ENCODE data around the gene SGSM2. TPM values are rescaled to one million over a fixed set of nuclear protein-coding genes. Genes with fewer than 3 reads are reported as not detected.

Gene SGSM2
- total RNA-seq, 1 experiment from 2014 or later, result 47.2 TPM

DNA sequence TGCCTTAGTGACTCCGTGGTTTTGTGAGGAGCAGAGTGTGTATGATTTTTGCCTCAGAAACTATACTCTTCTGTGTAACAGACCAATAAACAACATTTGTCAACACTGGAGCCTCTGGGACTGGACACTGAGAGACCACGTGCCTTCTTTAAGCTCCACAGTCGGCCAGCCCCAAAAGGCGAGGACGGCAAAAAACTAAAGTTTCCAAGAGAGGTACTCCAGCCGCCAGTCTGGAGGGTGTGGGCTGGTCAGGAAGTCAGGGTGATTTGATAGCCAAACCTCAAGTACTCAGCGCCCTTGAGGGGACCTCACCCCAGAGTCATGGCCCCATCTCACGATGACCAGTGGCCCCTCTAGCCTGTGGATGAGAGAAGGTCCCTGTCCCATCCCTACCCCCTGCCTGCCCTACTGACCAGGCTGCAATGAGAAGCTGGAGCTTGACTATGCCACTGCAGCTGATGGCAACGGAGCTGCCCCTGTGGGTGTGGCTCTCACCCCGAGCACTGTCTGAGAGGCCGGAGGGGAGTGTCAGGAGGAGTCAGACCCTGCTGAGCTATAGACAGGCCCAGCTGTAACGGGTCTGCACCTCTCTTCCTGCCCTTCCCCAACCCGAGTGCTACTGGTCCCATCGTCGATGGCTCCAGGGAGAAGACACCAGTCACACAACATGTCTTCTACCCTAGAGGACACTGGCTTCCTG lies 43.8 kb downstream of the SGSM2 start:
- H3K9me3 ChIP-seq (ENCODE audit: low read length), result no peaks in the 10 kb centered on the region
- H3K9me2 ChIP-seq (replicated peaks; ENCODE audit: low read length), result no peaks in the 10 kb centered on the region
- intact Hi-C loops (cut with micrococcal nuclease), result no loop called here
- no peak for ATAC-seq
- DNase-seq, result no peak
- no peak overlapping the region for H3K9ac ChIP-seq (ENCODE audit: low read length)
- no peak overlapping the region for H2AFZ ChIP-seq (ENCODE audit: low read length)
- H3K27me3 ChIP-seq (ENCODE audit: low read length), result no peaks in the 10 kb centered on the region
- no peak overlapping the region for H3K27ac ChIP-seq (ENCODE audit: low read length)
- no peak overlapping the region for H3K4me3 ChIP-seq (ENCODE audit: low read length)
- TF ChIP-seq, protein P1, sequence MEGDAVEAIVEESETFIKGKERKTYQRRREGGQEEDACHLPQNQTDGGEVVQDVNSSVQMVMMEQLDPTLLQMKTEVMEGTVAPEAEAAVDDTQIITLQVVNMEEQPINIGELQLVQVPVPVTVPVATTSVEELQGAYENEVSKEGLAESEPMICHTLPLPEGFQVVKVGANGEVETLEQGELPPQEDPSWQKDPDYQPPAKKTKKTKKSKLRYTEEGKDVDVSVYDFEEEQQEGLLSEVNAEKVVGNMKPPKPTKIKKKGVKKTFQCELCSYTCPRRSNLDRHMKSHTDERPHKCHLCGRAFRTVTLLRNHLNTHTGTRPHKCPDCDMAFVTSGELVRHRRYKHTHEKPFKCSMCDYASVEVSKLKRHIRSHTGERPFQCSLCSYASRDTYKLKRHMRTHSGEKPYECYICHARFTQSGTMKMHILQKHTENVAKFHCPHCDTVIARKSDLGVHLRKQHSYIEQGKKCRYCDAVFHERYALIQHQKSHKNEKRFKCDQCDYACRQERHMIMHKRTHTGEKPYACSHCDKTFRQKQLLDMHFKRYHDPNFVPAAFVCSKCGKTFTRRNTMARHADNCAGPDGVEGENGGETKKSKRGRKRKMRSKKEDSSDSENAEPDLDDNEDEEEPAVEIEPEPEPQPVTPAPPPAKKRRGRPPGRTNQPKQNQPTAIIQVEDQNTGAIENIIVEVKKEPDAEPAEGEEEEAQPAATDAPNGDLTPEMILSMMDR (conservative IDR thresholded peaks at IDR 0.05; ENCODE audit: low read depth, low read length), result no peak
- TF ChIP-seq EZH2phosphoT487 (IDR thresholded peaks at IDR 0.05; ENCODE audit: borderline replicate concordance, low read length) (no peak), EZH2 (IDR thresholded peaks at IDR 0.05; ENCODE audit: low read length, unreplicated experiment) (no peak)
- no peaks in the 10 kb centered on the region for H4K20me1 ChIP-seq (ENCODE audit: low read length)
- no peak overlapping the region for H3K4me2 ChIP-seq (ENCODE audit: low read length)
- POLR2A ChIA-PET (ENCODE audit: unreplicated experiment), result no interaction called here
- H3K36me3 ChIP-seq (ENCODE audit: low read depth, low read length), result no peaks in the 10 kb centered on the region
- no peaks in the 10 kb centered on the region for H3K79me2 ChIP-seq (ENCODE audit: low read length)
- no TSS peak for BruUV-seq (replicated peaks)
- H3F3A ChIP-seq (ENCODE audit: low read length, unreplicated experiment), result no peaks in the 10 kb centered on the region
- CTCF ChIA-PET, result no interaction called here
- no peaks in the 10 kb centered on the region for H3K4me1 ChIP-seq (ENCODE audit: insufficient read depth, low read length)

DNA sequence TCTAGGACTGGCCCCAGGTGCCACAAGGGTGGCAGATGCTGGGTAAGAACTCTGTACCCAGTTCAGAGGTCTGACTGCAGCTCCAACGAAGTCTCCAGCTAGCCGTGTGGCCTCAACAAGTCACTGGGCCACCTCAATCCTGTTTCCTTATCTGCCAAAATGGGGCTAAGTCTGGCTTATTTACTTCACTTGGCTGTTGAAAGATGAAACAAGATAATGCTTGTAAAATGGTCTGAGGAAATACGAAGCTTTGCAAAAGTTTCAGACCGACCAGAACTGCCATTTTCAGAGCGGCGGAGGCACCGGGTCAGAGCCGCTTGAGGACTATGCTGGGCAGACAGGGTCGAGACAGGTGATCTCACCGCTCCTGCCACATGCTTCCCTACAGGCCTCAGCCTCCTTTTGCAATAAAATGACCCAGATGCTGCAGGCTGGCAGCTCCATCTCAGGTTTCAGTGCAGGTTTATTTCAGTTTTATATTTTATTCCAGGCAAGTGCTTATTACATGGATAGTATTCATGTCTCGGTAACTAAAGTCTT lies 46.4 kb downstream of the SGSM2 start:
- H3K79me2 ChIP-seq (ENCODE audit: low read length), result no peaks in the 10 kb centered on the region
- H3K9me3 ChIP-seq (ENCODE audit: low read length), result no peaks in the 10 kb centered on the region
- H3F3A ChIP-seq (ENCODE audit: low read length, unreplicated experiment), result no peaks in the 10 kb centered on the region
- H2AFZ ChIP-seq (ENCODE audit: low read length), result no peak overlapping the region
- BruUV-seq (replicated peaks), result no TSS peak
- H3K4me1 ChIP-seq (ENCODE audit: insufficient read depth, low read length), result no peaks in the 10 kb centered on the region
- POLR2A ChIA-PET (ENCODE audit: unreplicated experiment), result no interaction called here
- CTCF ChIA-PET, result interaction anchor here (1.0 to 1.6 kb wide), 2 partner anchors 32 to 34 kb away, joined by 6 to 12 read pairs; no protein-coding TSS in a partner anchor
- intact Hi-C loops (cut with micrococcal nuclease), result no loop called here
- H3K4me2 ChIP-seq (ENCODE audit: low read length), result no peak overlapping the region
- H3K9ac ChIP-seq (ENCODE audit: low read length), result no peak overlapping the region
- H3K9me2 ChIP-seq (replicated peaks; ENCODE audit: low read length), result no peaks in the 10 kb centered on the region
- no peaks in the 10 kb centered on the region for H3K36me3 ChIP-seq (ENCODE audit: low read depth, low read length)
- ATAC-seq (no peak), DNase-seq (no peak)
- H3K27me3 ChIP-seq (ENCODE audit: low read length), result no peaks in the 10 kb centered on the region
- H4K20me1 ChIP-seq (ENCODE audit: low read length), result no peaks in the 10 kb centered on the region
- H3K27ac ChIP-seq (ENCODE audit: low read length), result no peak overlapping the region
- no peak overlapping the region for H3K4me3 ChIP-seq (ENCODE audit: low read length)
- no peak for TF ChIP-seq EZH2phosphoT487 (IDR thresholded peaks at IDR 0.05; ENCODE audit: borderline replicate concordance, low read length)

DNA sequence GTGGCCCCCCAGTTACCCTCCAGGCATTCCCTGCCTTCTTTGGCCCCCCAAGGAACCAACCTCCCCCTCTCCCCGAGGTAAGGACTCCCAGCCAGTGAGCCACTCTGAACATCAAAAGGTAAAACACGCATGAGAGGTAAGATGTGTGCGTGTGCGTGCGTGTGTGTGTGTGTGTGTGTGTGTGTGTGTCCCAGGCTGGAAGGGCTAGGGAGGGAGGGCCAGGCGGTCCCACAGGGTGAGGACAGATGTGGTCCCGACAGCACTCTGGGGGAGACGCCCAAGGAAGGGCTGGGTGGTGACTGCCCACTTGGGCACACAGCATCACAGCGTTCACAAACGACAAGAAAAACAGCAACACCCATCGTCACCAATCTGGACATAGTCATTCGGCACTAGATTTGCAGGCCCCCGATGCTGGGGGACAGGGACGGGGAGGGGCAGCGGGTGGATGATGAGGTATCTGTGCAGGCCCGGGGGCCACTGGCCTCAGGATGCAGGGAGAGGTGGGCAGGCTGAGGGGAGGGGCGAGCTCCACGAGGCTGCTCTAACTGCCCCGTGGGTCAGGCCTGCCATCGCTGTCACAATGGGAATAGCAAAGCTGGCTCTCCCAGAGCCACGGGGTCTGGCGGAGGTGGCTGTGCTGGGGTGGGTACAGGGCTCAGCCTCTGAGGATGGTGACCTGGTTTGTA lies 47.3 kb downstream of the SGSM2 start:
- POLR2A ChIA-PET (ENCODE audit: unreplicated experiment), result no interaction called here
- H4K20me1 ChIP-seq (ENCODE audit: low read length), result no peaks in the 10 kb centered on the region
- no peak for ATAC-seq
- H3K4me3 ChIP-seq (ENCODE audit: low read length), result no peak overlapping the region
- H3K27ac ChIP-seq (ENCODE audit: low read length), result no peak overlapping the region
- no peak overlapping the region for H3K9ac ChIP-seq (ENCODE audit: low read length)
- no peak overlapping the region for H3K4me2 ChIP-seq (ENCODE audit: low read length)
- H2AFZ ChIP-seq (ENCODE audit: low read length), result no peak overlapping the region
- DNase-seq, result no peak
- H3K79me2 ChIP-seq (ENCODE audit: low read length), result no peaks in the 10 kb centered on the region
- no peaks in the 10 kb centered on the region for H3K36me3 ChIP-seq (ENCODE audit: low read depth, low read length)
- no peaks in the 10 kb centered on the region for H3F3A ChIP-seq (ENCODE audit: low read length, unreplicated experiment)
- no peaks in the 10 kb centered on the region for H3K9me3 ChIP-seq (ENCODE audit: low read length)
- no peaks in the 10 kb centered on the region for H3K9me2 ChIP-seq (replicated peaks; ENCODE audit: low read length)
- no peaks in the 10 kb centered on the region for H3K4me1 ChIP-seq (ENCODE audit: insufficient read depth, low read length)
- H3K27me3 ChIP-seq (ENCODE audit: low read length), result no peaks in the 10 kb centered on the region
- no TSS peak for BruUV-seq (replicated peaks)
- TF ChIP-seq EZH2phosphoT487 (IDR thresholded peaks at IDR 0.05; ENCODE audit: borderline replicate concordance, low read length) (no peak), EZH2 (IDR thresholded peaks at IDR 0.05; ENCODE audit: low read length, unreplicated experiment) (no peak)
- TF ChIP-seq, protein P1 (conservative IDR thresholded peaks at IDR 0.05; ENCODE audit: low read depth, low read length), result no peak
- CTCF ChIA-PET, result no interaction called here
- intact Hi-C loops (cut with micrococcal nuclease), result no loop called here
